MM.1S (cell line): Measurements from ENCODE around the gene TBC1D13.

Experiments
- CTCF ChIP-seq: fragments of 300-600 bp; sonication (generic); IDR thresholded peaks from 2 replicates; pipeline ENCODE4 v1.5.1; 2016; ENCODE audit warnings: antibody characterized with exemption, low read length, mixed read lengths
- EZH2 ChIP-seq: fragments of 300-600 bp; sonication (generic); optimal IDR thresholded peaks from 2 replicates; pipeline ENCODE3; 2017; ENCODE audit warnings: low read depth, mild to moderate bottlenecking, antibody characterized with exemption, low read length, mixed read lengths

GRCh38 chr9:128792134-128792533 lies 5.1 kb downstream of the TBC1D13 start:
- TF ChIP-seq CTCF = no peak
- no peak for TF ChIP-seq EZH2
